ENCODE measurements around the gene ZNF608. TPM values are rescaled to one million over a fixed set of nuclear protein-coding genes. Genes with fewer than 3 reads are reported as not detected.
A peak's percentile ranks its signal among the peaks of the same experiment; 100 is the strongest.

Gene ZNF608
- total and polyA plus RNA-seq, 10 donors = 5.8 to 14.4 (median 10.2) TPM

DNA sequence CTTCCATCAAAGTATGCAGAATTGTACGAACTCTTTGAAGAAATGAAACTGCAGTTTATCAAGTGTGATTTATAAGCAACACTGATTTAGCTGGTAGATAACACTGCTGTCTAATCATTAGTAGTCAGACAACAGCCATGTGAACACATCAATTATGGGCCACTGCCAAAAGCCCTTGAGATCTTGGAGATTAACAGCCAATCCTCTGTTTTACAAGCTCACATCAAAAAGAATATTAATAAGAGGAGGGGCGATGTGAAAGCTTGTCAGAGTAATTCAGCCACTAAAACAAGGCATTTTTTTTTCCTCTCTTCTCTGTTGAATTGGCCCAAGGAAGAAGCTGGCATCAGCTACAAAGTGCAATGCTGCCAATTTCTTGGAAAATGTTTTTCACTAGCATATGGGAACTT lies 28.1 kb downstream of the ZNF608 start:
- DNase-seq = no peak
- TF ChIP-seq POLR2AphosphoS5 (IDR thresholded peaks at IDR 0.05) = no peak
- H3K9me3 ChIP-seq = no peaks in the 10 kb centered on the region
- H3K27me3 ChIP-seq (replicated peaks in 1 of 7) = no peaks in the 10 kb centered on the region
- H3K4me1 ChIP-seq = peaks cover 0 to 55% (median 15%) of the 10 kb centered on the region in 6 donors
- H3K4me3 ChIP-seq = no peak overlapping the region
- intact Hi-C loops (cut with DNase I; ENCODE audit: low total_unique reads) = no loop called here
- no peak overlapping the region for H3K27ac ChIP-seq
- WGBS, 5 donors = 54 to 74% (median 63%) methylated on average over 2 of the region's 2 CpGs
- no peaks in the 10 kb centered on the region for H3K36me3 ChIP-seq

DNA sequence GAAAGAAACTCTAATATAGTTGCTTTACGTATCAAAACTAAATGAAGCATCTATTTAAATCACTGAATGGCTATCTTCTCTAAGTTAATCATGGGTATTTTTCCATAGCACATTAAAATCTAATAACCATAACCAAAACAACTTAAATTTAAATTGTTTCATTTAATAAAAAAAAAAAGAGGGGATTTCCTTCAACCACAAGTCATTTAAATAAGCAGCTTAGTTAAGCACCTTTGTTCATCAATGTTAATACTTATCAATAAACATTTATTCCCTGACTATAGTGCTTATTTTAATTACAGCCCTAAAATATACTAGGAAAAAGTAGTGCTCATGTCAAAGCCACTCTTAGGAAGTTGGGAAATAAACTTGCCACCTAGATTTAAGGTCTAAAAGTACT lies 30.3 kb downstream of the ZNF608 start:
- TF ChIP-seq POLR2AphosphoS5 (IDR thresholded peaks at IDR 0.05) = no peak
- TF ChIP-seq POLR2A (IDR thresholded peaks at IDR 0.05) = no peak
- TF ChIP-seq CTCF (IDR thresholded peaks at IDR 0.05 in 8 of 11, conservative IDR thresholded peaks at IDR 0.05 in 3 of 11) = no peak
- Histone ChIP-seq H3K27me3 (replicated peaks in 1 of 7) (no peaks in the 10 kb centered on the region), H3K4me3 (no peak overlapping the region), H3K27ac (no peak overlapping the region), H3K9me3 (no peaks in the 10 kb centered on the region), H3K36me3 (no peaks in the 10 kb centered on the region), H3K4me1 (peaks cover 0 to 65% (median 18%) of the 10 kb centered on the region in 6 donors)
- intact Hi-C loops (cut with DNase I; ENCODE audit: low total_unique reads) = no loop called here
- DNase-seq = no peak
- WGBS, 5 donors = 69 to 81% (median 73%) methylated on average over 1 of the region's 1 CpG

- no peak overlapping the region for H3K27ac ChIP-seq
- H3K36me3 ChIP-seq = no peaks in the 10 kb centered on the region
- H3K27me3 ChIP-seq (replicated peaks in 1 of 7) = no peaks in the 10 kb centered on the region
- H3K4me3 ChIP-seq = no peak overlapping the region
- intact Hi-C loops (cut with DNase I; ENCODE audit: low total_unique reads) = no loop called here
- H3K9me3 ChIP-seq = no peaks in the 10 kb centered on the region
- no peak for DNase-seq
- TF ChIP-seq POLR2A (IDR thresholded peaks at IDR 0.05) = no peak
- peaks cover 0 to 57% (median 18%) of the 10 kb centered on the region in 6 donors for H3K4me1 ChIP-seq
Measured at GRCh38 chr5:124714910-124715309, 31.5 kb downstream of the ZNF608 start.

DNA sequence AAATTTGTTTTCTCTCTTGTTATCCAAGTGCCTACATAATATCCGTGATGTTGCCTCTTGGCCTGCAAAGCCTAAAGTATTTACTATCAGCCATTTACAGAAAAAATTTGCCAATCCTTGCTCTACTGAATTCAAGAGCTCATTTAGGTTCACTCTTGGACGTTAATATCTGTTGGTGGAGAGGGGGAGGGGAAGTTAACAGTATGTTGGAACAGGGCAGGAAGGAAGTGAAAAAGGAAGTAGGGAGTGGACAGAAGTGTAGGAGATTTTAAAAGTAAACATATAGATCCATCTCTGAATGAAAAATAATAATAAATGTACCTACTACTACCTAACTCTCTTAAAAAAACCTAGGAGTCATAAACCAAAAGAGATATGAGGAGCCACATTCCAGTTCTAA lies 32.8 kb downstream of the ZNF608 start:
- Histone ChIP-seq H3K4me1 (peaks cover 0 to 51% (median 18%) of the 10 kb centered on the region in 6 donors), H3K9me3 (no peaks in the 10 kb centered on the region), H3K36me3 (no peaks in the 10 kb centered on the region), H3K27me3 (replicated peaks in 1 of 7) (no peaks in the 10 kb centered on the region), H3K27ac (peak overlapping the region in 1 of 8 donors; percentile 46), H3K4me3 (no peak overlapping the region)
- TF ChIP-seq POLR2A (IDR thresholded peaks at IDR 0.05) (no peak), POLR2AphosphoS5 (IDR thresholded peaks at IDR 0.05) (no peak), CTCF (IDR thresholded peaks at IDR 0.05 in 8 of 11, conservative IDR thresholded peaks at IDR 0.05 in 3 of 11) (no peak)
- DNase-seq = no peak
- intact Hi-C loops (cut with DNase I; ENCODE audit: low total_unique reads) = no loop called here
- WGBS, 5 donors = 40 to 54% (median 47%) methylated on average over 2 of the region's 2 CpGs

DNA sequence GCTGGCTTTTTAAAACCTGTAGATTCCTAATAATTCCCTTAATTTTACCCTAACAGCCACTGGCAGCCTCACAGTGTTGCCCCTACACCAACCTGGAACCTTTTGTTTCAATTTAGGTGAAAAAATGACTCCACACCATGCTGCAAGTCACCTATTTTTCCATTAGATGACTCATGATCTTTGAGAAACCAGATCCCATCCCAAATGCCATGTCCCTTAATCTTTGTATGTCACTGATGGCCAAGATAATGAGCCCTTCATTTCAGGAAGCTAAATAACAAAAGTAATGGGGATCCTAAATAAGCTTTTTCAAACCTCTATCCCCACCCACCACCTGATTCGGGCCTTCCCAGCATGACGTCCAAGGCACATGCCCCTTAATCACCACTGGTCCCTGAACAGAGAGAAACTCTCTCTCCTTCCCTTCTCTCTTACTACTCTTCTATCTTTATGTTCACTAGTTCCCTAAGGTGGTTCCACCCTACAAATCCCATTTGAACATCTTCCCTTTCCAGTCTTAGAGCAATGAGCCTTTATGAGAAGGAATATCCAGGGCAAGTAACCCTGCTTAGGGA lies 33.6 kb downstream of the ZNF608 start:
- Histone ChIP-seq H3K27ac (peak overlapping the region in 1 of 8 donors; percentile 46), H3K4me1 (peaks cover 2 to 51% (median 20%) of the 10 kb centered on the region in 6 donors), H3K36me3 (no peaks in the 10 kb centered on the region), H3K27me3 (replicated peaks in 1 of 7) (no peaks in the 10 kb centered on the region), H3K4me3 (no peak overlapping the region), H3K9me3 (no peaks in the 10 kb centered on the region)
- WGBS, 5 donors = 87 to 96% (median 91%) methylated on average over 2 of the region's 2 CpGs
- TF ChIP-seq POLR2AphosphoS5 (IDR thresholded peaks at IDR 0.05) (no peak), POLR2A (IDR thresholded peaks at IDR 0.05) (no peak), CTCF (IDR thresholded peaks at IDR 0.05 in 8 of 11, conservative IDR thresholded peaks at IDR 0.05 in 3 of 11) (no peak)
- intact Hi-C loops (cut with DNase I; ENCODE audit: low total_unique reads) = no loop called here
- DNase-seq = no peak
